PC-9 (cell line): ENCODE results near the gene PRR29. TPM values are rescaled to one million over a fixed set of nuclear protein-coding genes. Genes with fewer than 3 reads are reported as not detected.

Source experiments
- BruUV-seq: library from RNA; stranded (reverse); fragments of 400-500 nt; replicated peaks from 2 replicates; lab custom pipeline; 2021; lab: Mats Ljungman, UMichigan
- CTCF ChIA-PET: fragments of 300-600 bp; sonication (Branson Sonifier 250); formaldehyde crosslinking; loops from one replicate; lab custom pipeline; 2022; ENCODE audit warnings: antibody characterized with exemption; lab: Charles Lee
- POLR2A ChIA-PET: fragments of 300-600 bp; sonication (Branson Sonifier 250); formaldehyde crosslinking; loops from one replicate; lab custom pipeline; 2022; ENCODE audit warnings: antibody characterized with exemption; ENCODE audit not compliant: unreplicated experiment; lab: Charles Lee
- DNase-seq, 2 experiments: peaks; one replicate each; pipeline versions ENCODE4 v3.0.0 to v3.0.0-alpha.2; 2015 to 2022; ENCODE audit warnings: mixed read lengths in 1 of 2
- H2AFZ ChIP-seq: fragments of 200-600 bp; sonication (generic); 2 replicates; pipeline ENCODE4 v1.8.1; 2017; ENCODE audit warnings: antibody characterized with exemption
- H3F3A ChIP-seq: fragments of 200-600 bp; sonication (generic); 2 replicates; pipeline ENCODE4 v1.8.1; 2017; ENCODE audit warnings: antibody characterized with exemption, mild to moderate bottlenecking, low read depth; ENCODE audit not compliant: insufficient read depth
- H3K27ac ChIP-seq: fragments of 200-600 bp; sonication (generic); 2 replicates; pipeline ENCODE4 v1.6.1; 2016; ENCODE audit warnings: mixed run types
- H3K27me3 ChIP-seq: fragments of 200-600 bp; sonication (generic); 2 replicates; pipeline ENCODE4 v1.6.1; 2016; ENCODE audit warnings: low read depth, mixed run types; ENCODE audit not compliant: insufficient read depth
- H3K36me3 ChIP-seq: fragments of 200-600 bp; sonication (generic); 2 replicates; pipeline ENCODE4 v1.6.1; 2016; ENCODE audit warnings: low read depth, mixed run types
- H3K4me1 ChIP-seq: fragments of 200-600 bp; sonication (generic); replicated peaks from 2 replicates; pipeline ENCODE4 v1.6.1; 2016; ENCODE audit warnings: mixed run types; ENCODE audit not compliant: insufficient read depth
- H3K4me2 ChIP-seq: fragments of 200-600 bp; sonication (generic); 2 replicates; pipeline ENCODE4 v1.6.1; 2017; ENCODE audit warnings: mixed run types
- H3K4me3 ChIP-seq: fragments of 200-600 bp; sonication (generic); 2 replicates; pipeline ENCODE4 v1.6.1; 2016; ENCODE audit warnings: mixed run types
- H3K79me2 ChIP-seq: fragments of 200-600 bp; sonication (generic); 2 replicates; pipeline ENCODE4 v1.6.1; 2017; ENCODE audit warnings: low read depth, mixed run types
- H3K9me2 ChIP-seq: fragments of 200-600 bp; sonication (generic); 2 replicates; pipeline ENCODE4 v1.8.1; 2017; ENCODE audit warnings: mild to moderate bottlenecking; ENCODE audit not compliant: insufficient read depth
- H3K9me3 ChIP-seq: fragments of 200-600 bp; sonication (generic); 2 replicates; pipeline ENCODE4 v1.8.1; 2016; ENCODE audit warnings: low read depth; ENCODE audit not compliant: insufficient read depth
- H4K20me1 ChIP-seq: fragments of 200-600 bp; sonication (generic); 2 replicates; pipeline ENCODE4 v1.8.1; 2017; ENCODE audit not compliant: insufficient read depth
- EZH2 ChIP-seq: fragments of 200-600 bp; sonication (generic); IDR thresholded peaks from 2 replicates; pipeline ENCODE4 v1.8.0; 2017; ENCODE audit warnings: antibody characterized with exemption, low read depth
- intact Hi-C: fragments of 100-400 bp; cut with micrococcal nuclease; formaldehyde crosslinking; loops from one replicate; pipeline ENCODE4 v1.10.0; 2022; ENCODE audit not compliant: unreplicated experiment
- total RNA-seq: library from RNA; stranded (reverse); gene quantifications from 2 replicates; pipeline ENCODE4 v1.2.3, GENCODE V29; 2021
- TF ChIP-seq, protein P1 (sequence below): fragments of 200-600 bp; sonication (generic); conservative IDR thresholded peaks from 2 replicates; pipeline ENCODE4 v1.6.1; 2017; ENCODE audit warnings: mixed run types, antibody characterized with exemption, mild to moderate bottlenecking, moderate library complexity

The PRR29 gene
- total RNA-seq, 1 experiment from 2014 or later, result 2.4 TPM

DNA sequence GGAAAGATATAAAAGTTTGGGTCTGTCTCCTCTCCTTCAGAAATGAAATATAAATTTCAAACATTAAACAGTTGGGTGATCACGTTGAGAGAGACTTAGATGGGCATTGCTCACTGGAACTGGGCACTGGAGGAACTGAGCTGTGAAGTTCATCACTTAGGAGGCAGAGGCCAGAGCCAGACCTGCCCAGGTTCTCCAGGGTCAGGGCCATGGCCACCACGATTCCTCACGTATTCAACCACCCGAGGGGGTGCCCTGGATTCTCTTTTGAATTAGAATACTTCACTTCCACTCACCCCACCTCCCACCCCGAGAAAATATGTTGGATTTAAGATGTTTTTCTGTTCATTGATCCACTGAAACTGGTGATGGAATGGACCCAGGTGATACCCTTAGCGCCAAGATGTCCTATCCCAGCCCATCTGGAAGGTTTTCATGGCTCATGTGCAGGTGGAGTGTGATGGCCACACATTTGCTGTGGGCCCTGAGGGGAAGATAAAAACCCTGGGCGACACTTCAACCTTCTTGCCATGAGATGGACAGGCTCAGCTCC lies 6.1 kb downstream of the PRR29 start:
- no TSS peak for BruUV-seq
- Histone ChIP-seq H3K4me1 (peaks cover 53% of the 10 kb centered on the region), H3K4me2 (no peak overlapping the region)

DNA sequence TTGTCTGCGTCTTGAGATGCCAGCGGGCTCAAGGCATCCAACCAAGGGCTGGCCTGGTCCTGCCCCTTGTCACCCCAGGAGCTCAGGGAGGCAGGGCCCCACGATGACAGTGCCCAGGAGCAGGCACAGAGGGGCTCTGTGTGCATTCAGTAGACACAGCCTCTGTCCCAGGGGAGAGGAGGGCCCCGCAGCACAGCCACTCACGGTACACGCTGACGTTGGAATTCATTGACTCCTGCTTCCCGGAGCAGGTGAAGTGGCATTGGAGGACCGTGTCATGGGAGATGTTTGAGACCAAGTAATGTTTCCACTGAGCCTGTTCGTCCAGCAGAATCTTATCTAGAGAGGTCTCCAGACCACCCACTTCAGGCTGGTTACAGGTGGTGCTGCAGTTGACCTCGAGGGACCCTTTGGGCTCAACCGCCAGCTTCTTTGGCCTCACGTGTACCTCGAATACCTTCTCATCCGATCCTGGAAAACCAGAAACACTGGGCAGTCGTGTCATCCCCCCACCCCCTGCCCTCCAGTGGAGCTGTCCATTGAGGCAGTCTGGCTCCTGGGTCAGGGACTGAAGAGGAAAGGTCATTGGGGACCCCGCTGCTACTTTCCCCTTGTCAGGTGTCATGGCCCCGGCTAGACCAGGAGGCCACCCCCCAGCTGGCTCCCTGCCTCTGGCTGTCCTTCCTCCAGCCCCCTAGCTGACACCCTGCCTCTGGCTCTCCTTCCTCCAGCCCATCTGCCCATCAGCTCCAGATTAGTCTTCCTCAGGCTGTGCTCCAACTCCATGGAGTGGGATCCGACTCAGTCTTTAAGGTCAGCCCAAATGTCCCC lies 7.0 kb downstream of the PRR29 start:
- ChIA-PET CTCF (interaction anchor here (0.6 to 1.2 kb wide), 2 partner anchors 13 to 20 kb away, joined by 3 to 13 read pairs; no protein-coding TSS in a partner anchor), POLR2A (interaction anchor here (0.8 kb wide), 1 partner anchor 237 kb away, joined by 4 read pairs; no protein-coding TSS in a partner anchor)
- H3K79me2 ChIP-seq, result no peaks in the 10 kb centered on the region
- no peaks in the 10 kb centered on the region for H3K27me3 ChIP-seq
- BruUV-seq, result no TSS peak
- intact Hi-C loops, result no loop called here
- no peak for DNase-seq
- H3K4me1 ChIP-seq, result peaks cover 61% of the 10 kb centered on the region
- TF ChIP-seq EZH2, result no peak
- TF ChIP-seq, protein P1, sequence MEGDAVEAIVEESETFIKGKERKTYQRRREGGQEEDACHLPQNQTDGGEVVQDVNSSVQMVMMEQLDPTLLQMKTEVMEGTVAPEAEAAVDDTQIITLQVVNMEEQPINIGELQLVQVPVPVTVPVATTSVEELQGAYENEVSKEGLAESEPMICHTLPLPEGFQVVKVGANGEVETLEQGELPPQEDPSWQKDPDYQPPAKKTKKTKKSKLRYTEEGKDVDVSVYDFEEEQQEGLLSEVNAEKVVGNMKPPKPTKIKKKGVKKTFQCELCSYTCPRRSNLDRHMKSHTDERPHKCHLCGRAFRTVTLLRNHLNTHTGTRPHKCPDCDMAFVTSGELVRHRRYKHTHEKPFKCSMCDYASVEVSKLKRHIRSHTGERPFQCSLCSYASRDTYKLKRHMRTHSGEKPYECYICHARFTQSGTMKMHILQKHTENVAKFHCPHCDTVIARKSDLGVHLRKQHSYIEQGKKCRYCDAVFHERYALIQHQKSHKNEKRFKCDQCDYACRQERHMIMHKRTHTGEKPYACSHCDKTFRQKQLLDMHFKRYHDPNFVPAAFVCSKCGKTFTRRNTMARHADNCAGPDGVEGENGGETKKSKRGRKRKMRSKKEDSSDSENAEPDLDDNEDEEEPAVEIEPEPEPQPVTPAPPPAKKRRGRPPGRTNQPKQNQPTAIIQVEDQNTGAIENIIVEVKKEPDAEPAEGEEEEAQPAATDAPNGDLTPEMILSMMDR, result no peak
- no peaks in the 10 kb centered on the region for H3K9me2 ChIP-seq
- H4K20me1 ChIP-seq, result no peaks in the 10 kb centered on the region
- no peaks in the 10 kb centered on the region for H3K36me3 ChIP-seq
- H3K4me3 ChIP-seq, result no peak overlapping the region
- peaks cover 24% of the 10 kb centered on the region for H3F3A ChIP-seq
- H2AFZ ChIP-seq, result no peak overlapping the region
- peak overlapping the region; percentile 59 for H3K4me2 ChIP-seq
- H3K27ac ChIP-seq, result 0 out of 2 replicates have a peak overlapping the region, but pooled peaks have one; percentile 11
- no peaks in the 10 kb centered on the region; the same call in 1 of the 2 replicates for H3K9me3 ChIP-seq

More for the DNA sequence above, 6.1 kb downstream of the PRR29 start:
- CTCF ChIA-PET, result no interaction called here
- Histone ChIP-seq H3K9me2 (no peaks in the 10 kb centered on the region), H3K4me3 (no peak overlapping the region), H4K20me1 (no peaks in the 10 kb centered on the region), H3K36me3 (no peaks in the 10 kb centered on the region), H3F3A (peaks cover 16% of the 10 kb centered on the region), H3K79me2 (no peaks in the 10 kb centered on the region), H3K27ac (no peak overlapping the region), H2AFZ (no peak overlapping the region), H3K27me3 (no peaks in the 10 kb centered on the region), H3K9me3 (no peaks in the 10 kb centered on the region)
- TF ChIP-seq, protein P1, result no peak
- no peak for TF ChIP-seq EZH2
- POLR2A ChIA-PET, result no interaction called here
- intact Hi-C loops, result no loop called here
- no peak for DNase-seq

DNA sequence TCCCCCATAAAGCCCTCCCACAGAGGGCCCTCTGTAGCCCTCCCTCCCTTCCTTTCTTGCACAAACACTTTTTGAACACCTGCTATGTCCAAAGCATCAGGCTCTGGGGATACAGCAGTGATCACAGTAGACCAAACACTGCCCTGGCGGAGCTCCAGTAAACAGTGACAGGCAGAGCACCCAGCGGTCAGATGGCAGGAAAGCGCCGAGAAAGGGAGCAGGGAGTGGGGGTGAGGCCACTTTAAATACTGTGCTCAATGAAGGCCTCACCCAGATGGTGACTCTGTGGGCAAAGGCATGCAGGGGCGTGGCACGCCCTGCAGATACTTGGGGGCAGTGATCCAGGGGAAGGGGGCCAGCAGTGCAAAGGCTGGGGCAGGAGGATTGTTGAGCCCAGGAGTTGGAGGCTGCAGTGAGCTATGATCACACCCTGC lies 7.6 kb downstream of the PRR29 start:
- BruUV-seq, result no TSS peak
- CTCF ChIA-PET, result interaction anchor here (0.6 to 1.2 kb wide), 2 partner anchors 13 to 20 kb away, joined by 3 to 13 read pairs; no protein-coding TSS in a partner anchor
- Histone ChIP-seq H3K4me2 (peak overlapping the region; percentile 59), H3K9me3 (no peaks in the 10 kb centered on the region; the same call in 1 of the 2 replicates), H3K27ac (0 out of 2 replicates have a peak overlapping the region, but pooled peaks have one; percentile 11), H3K79me2 (no peaks in the 10 kb centered on the region), H2AFZ (no peak overlapping the region), H3K4me3 (no peak overlapping the region), H3K36me3 (no peaks in the 10 kb centered on the region), H3K4me1 (peaks cover 65% of the 10 kb centered on the region), H4K20me1 (no peaks in the 10 kb centered on the region), H3K9me2 (no peaks in the 10 kb centered on the region), H3F3A (peaks cover 31% of the 10 kb centered on the region), H3K27me3 (no peaks in the 10 kb centered on the region)
- POLR2A ChIA-PET, result interaction anchor here (0.6 to 0.8 kb wide), 2 partner anchors 103 to 238 kb away, joined by 4 to 7 read pairs; no protein-coding TSS in a partner anchor
- intact Hi-C loops, result no loop called here
- DNase-seq, result peak; percentile 66 to 72
- TF ChIP-seq EZH2, result no peak
- TF ChIP-seq, protein P1, result no peak
